ENCODE measurements around the gene TACC2. TPM values are rescaled to one million over a fixed set of nuclear protein-coding genes. Genes with fewer than 3 reads are reported as not detected.
"Not testable (repeated sequence)": the region's sequence is repeated elsewhere in the genome, so short reads cannot be mapped to it uniquely, and the experiment has no call there.

The TACC2 gene
- total RNA-seq, 1 experiment from 2014 or later = 89.0 TPM

DNA sequence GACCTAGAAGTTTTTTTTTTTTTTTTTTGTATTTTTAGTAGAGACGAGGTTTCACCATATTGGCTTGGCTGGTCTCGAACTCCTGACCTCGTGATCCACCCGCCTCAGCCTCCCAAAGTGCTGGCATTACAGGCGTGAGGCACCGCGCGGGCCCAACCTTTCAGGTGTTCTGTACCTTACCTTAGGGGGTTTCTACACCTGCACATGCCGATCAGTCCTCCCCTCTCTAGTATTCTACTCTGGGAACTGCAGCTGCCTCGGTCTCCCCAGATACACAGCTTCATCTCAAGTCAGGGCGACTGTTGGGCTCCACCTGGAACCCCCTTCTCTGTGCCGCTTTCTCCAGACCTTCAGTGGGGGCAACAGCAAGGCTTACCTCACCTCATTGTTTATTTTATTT, 79.9 kb downstream of the TACC2 start:
- CTCF ChIA-PET = interaction anchor here (0.7 to 0.9 kb wide), 2 partner anchors 17 to 21 kb away, joined by 4 read pairs; no protein-coding TSS in a partner anchor
- no TSS peak for BruUV-seq (replicated peaks)
- intact Hi-C loops (cut with micrococcal nuclease) = no loop called here
- no peaks in the 10 kb centered on the region for H3K36me3 Mint-ChIP-seq (ENCODE audit: insufficient read depth, unreplicated experiment)
- no peaks in the 10 kb centered on the region for H3K9me3 Mint-ChIP-seq (ENCODE audit: unreplicated experiment)
- no peak for DNase-seq (ENCODE audit: unreplicated experiment)
- H3K4me1 Mint-ChIP-seq (ENCODE audit: insufficient read depth, unreplicated experiment) = peaks cover 8% of the 10 kb centered on the region
- TF ChIP-seq CTCF (IDR thresholded peaks at IDR 0.05; ENCODE audit: unreplicated experiment) = no peak
- H3K27me3 Mint-ChIP-seq (ENCODE audit: insufficient read depth, unreplicated experiment) = no peaks in the 10 kb centered on the region
- no peak overlapping the region for H3K4me3 Mint-ChIP-seq (ENCODE audit: unreplicated experiment)
- no peak overlapping the region for H3K27ac Mint-ChIP-seq (ENCODE audit: low read depth, unreplicated experiment)
- POLR2A ChIA-PET = interaction anchor here (0.9 to 4.3 kb wide), 4 partner anchors 10 to 43 kb away, joined by 3 to 18 read pairs (median 4); no protein-coding TSS in a partner anchor

- H3K4me3 Mint-ChIP-seq (ENCODE audit: unreplicated experiment) = no peak overlapping the region
- no TSS peak for BruUV-seq (replicated peaks)
- no peaks in the 10 kb centered on the region for H3K36me3 Mint-ChIP-seq (ENCODE audit: insufficient read depth, unreplicated experiment)
- no peak for TF ChIP-seq CTCF (IDR thresholded peaks at IDR 0.05; ENCODE audit: unreplicated experiment)
- CTCF ChIA-PET = no interaction called here
- H3K4me1 Mint-ChIP-seq (ENCODE audit: insufficient read depth, unreplicated experiment) = peaks cover 8% of the 10 kb centered on the region
- intact Hi-C loops (cut with micrococcal nuclease) = no loop called here
- no peaks in the 10 kb centered on the region for H3K27me3 Mint-ChIP-seq (ENCODE audit: insufficient read depth, unreplicated experiment)
- H3K9me3 Mint-ChIP-seq (ENCODE audit: unreplicated experiment) = no peaks in the 10 kb centered on the region
- POLR2A ChIA-PET = interaction anchor here (2.6 kb wide), 1 partner anchor 9 kb away, joined by 11 read pairs; no protein-coding TSS in a partner anchor
- no peak for DNase-seq (ENCODE audit: unreplicated experiment)
- no peak overlapping the region for H3K27ac Mint-ChIP-seq (ENCODE audit: low read depth, unreplicated experiment)
These were observed 83.5 kb downstream of the TACC2 start for GRCh38 chr10:122072491-122072890.

GRCh38 chr10:122073508-122073907, 84.5 kb downstream of the TACC2 start:
- ChIA-PET CTCF (interaction anchor here (1.2 kb wide), 1 partner anchor 98 kb away, joined by 3 read pairs; the partner anchor contains the start of gene NSMCE4A), POLR2A (interaction anchor here (0.5 to 2.6 kb wide), 3 partner anchors 8 to 421 kb away, joined by 3 to 11 read pairs (median 4); no protein-coding TSS in a partner anchor)
- BruUV-seq (replicated peaks) = no TSS peak
- Mint-ChIP-seq H3K27me3 (ENCODE audit: insufficient read depth, unreplicated experiment) (no peaks in the 10 kb centered on the region), H3K27ac (ENCODE audit: low read depth, unreplicated experiment) (no peak overlapping the region), H3K4me3 (ENCODE audit: unreplicated experiment) (no peak overlapping the region), H3K9me3 (ENCODE audit: unreplicated experiment) (no peaks in the 10 kb centered on the region), H3K36me3 (ENCODE audit: insufficient read depth, unreplicated experiment) (no peaks in the 10 kb centered on the region), H3K4me1 (ENCODE audit: insufficient read depth, unreplicated experiment) (peaks cover 8% of the 10 kb centered on the region)
- no peak for TF ChIP-seq CTCF (IDR thresholded peaks at IDR 0.05; ENCODE audit: unreplicated experiment)
- no peak for DNase-seq (ENCODE audit: unreplicated experiment)
- intact Hi-C loops (cut with micrococcal nuclease) = no loop called here

GRCh38 chr10:122075171-122075570, 86.2 kb downstream of the TACC2 start:
- no peak overlapping the region for H3K27ac Mint-ChIP-seq (ENCODE audit: low read depth, unreplicated experiment)
- TF ChIP-seq CTCF (IDR thresholded peaks at IDR 0.05; ENCODE audit: unreplicated experiment) = no peak
- CTCF ChIA-PET = interaction anchor here (0.7 kb wide), 1 partner anchor 101 kb away, joined by 3 read pairs; no protein-coding TSS in a partner anchor
- no peaks in the 10 kb centered on the region for H3K9me3 Mint-ChIP-seq (ENCODE audit: unreplicated experiment)
- peaks cover under 1% of the 10 kb centered on the region for H3K4me1 Mint-ChIP-seq (ENCODE audit: insufficient read depth, unreplicated experiment)
- H3K4me3 Mint-ChIP-seq (ENCODE audit: unreplicated experiment) = no peak overlapping the region
- H3K36me3 Mint-ChIP-seq (ENCODE audit: insufficient read depth, unreplicated experiment) = no peaks in the 10 kb centered on the region
- no peaks in the 10 kb centered on the region for H3K27me3 Mint-ChIP-seq (ENCODE audit: insufficient read depth, unreplicated experiment)
- BruUV-seq (replicated peaks) = no TSS peak
- DNase-seq (ENCODE audit: unreplicated experiment) = no peak
- intact Hi-C loops (cut with micrococcal nuclease) = no loop called here
- POLR2A ChIA-PET = interaction anchor here (1.3 to 2.6 kb wide), 3 partner anchors 10 to 37 kb away, joined by 4 to 11 read pairs (median 4); no protein-coding TSS in a partner anchor

DNA sequence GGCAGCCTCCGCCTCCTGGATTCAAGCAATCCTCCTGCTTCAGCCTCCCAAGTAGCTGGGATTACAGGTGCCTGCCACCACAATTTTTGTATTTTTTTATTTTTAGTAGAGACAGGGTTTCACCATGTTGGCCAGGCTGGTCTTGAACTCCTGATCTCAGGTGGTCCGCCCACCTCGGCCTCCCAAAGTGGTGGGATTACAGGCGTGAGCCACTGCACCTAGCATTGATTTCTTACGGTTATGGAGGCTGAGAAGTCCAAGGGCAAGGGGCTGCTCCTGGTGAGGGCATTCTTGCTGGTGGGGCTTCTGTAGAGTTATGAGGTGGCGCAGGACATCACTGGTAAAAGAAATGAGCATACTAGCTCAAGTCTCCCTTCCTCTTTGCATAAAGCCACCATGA, 86.9 kb downstream of the TACC2 start:
- H3K36me3 Mint-ChIP-seq (ENCODE audit: insufficient read depth, unreplicated experiment); BruUV-seq (replicated peaks); H3K27ac Mint-ChIP-seq (ENCODE audit: low read depth, unreplicated experiment); DNase-seq (ENCODE audit: unreplicated experiment); H3K9me3 Mint-ChIP-seq (ENCODE audit: unreplicated experiment); H3K4me3 Mint-ChIP-seq (ENCODE audit: unreplicated experiment); H3K4me1 Mint-ChIP-seq (ENCODE audit: insufficient read depth, unreplicated experiment); H3K27me3 Mint-ChIP-seq (ENCODE audit: insufficient read depth, unreplicated experiment); intact Hi-C loops (cut with micrococcal nuclease): not testable (repeated sequence)
- POLR2A ChIA-PET = interaction anchor here (1.6 kb wide), 1 partner anchor 9 kb away, joined by 4 read pairs; no protein-coding TSS in a partner anchor
- CTCF ChIA-PET = interaction anchor here (0.7 kb wide), 1 partner anchor 101 kb away, joined by 3 read pairs; no protein-coding TSS in a partner anchor

All from MCF 10A (cell line).